ENCODE measurements around the gene KCNJ6. TPM values are rescaled to one million over a fixed set of nuclear protein-coding genes. Genes with fewer than 3 reads are reported as not detected.

Gene KCNJ6
- total and polyA plus RNA-seq, 2 of the 8 experiments (the other 6 are each of a cell fraction or from before 2014, with no cell fraction given): 0.51 to 1.2 TPM

DNA sequence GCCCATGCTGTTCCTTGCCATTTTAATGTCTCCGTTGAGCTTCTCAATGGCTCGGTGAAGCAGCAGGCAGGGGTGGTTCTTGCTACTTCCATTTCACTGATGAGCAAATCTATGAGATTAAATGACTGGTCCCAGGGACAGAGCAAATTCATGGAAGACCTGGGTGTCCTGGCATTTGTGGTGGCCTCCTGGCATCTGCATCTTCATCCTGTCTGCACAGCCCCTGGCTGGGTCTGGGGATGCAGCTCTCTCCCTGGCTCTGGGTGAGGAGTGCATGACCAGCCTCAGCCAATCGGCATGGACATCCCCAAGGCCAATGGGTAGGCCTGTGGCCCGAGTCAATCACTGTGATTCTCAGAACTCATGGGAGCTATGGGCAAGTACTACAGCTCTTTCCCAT lies 261.7 kb downstream of the KCNJ6 start:
- Histone ChIP-seq H4K8ac (ENCODE audit: extremely low read depth, insufficient read depth, low read length) (no peak overlapping the region), H2BK20ac (ENCODE audit: low read length) (no peak overlapping the region), H3K23ac (ENCODE audit: insufficient read length) (no peak overlapping the region), H3K4me3 (ENCODE audit: extremely low read depth in 1 of 4, insufficient read depth in 2 of 4, low read depth in 3 of 4, low read length in 4 of 4) (no peak overlapping the region), H3K23me2 (ENCODE audit: low read depth, low read length) (no peaks in the 10 kb centered on the region; the same call in 1 of the 2 replicates), H2AK5ac (ENCODE audit: low read depth, low read length) (no peak overlapping the region), H2BK120ac (replicated peaks; ENCODE audit: low read depth, low read length) (no peak overlapping the region), H2BK15ac (ENCODE audit: low read length) (no peak overlapping the region), H3K9ac (replicated peaks in 1 of 4; ENCODE audit: extremely low read depth in 1 of 4, low read depth in 3 of 4, low read length in 3 of 4) (no peak overlapping the region), H4K20me1 (replicated peaks in 1 of 2; ENCODE audit: control insufficient read depth in 1 of 2, insufficient read depth in 2 of 2, low read length in 2 of 2) (no peaks in the 10 kb centered on the region), H3K27me3 (replicated peaks in 1 of 4; ENCODE audit: control insufficient read depth in 3 of 4, extremely low read depth in 1 of 4, insufficient read depth in 3 of 4, low read length in 3 of 4) (no peaks in the 10 kb centered on the region), H3K4ac (replicated peaks; ENCODE audit: insufficient read length, low read depth, low read length) (no peak overlapping the region), H3K27ac (ENCODE audit: low read depth, low read length) (no peak overlapping the region), H3K4me1 (replicated peaks in 1 of 4; ENCODE audit: control insufficient read depth in 3 of 4, insufficient read depth in 4 of 4, low read length in 3 of 4) (no peaks in the 10 kb centered on the region), H3K79me2 (ENCODE audit: control insufficient read depth in 1 of 2, insufficient read depth in 2 of 2, low read length in 2 of 2) (no peaks in the 10 kb centered on the region), H4K5ac (ENCODE audit: insufficient read length, low read depth, low read length) (no peak overlapping the region), H2BK5ac (ENCODE audit: low read depth, low read length) (no peak overlapping the region), H3K79me1 (ENCODE audit: low read depth, low read length) (no peaks in the 10 kb centered on the region), H3K4me2 (ENCODE audit: insufficient read depth in 1 of 2, low read depth in 2 of 2, low read length in 2 of 2) (no peak overlapping the region), H3K9me3 (ENCODE audit: insufficient read depth in 2 of 2, low read depth in 1 of 2, low read length in 1 of 2) (no peaks in the 10 kb centered on the region; a peak in 1 of 4 replicates), H4K91ac (replicated peaks; ENCODE audit: insufficient read length, low read length) (peak overlapping the region; percentile 7), H3K56ac (replicated peaks; ENCODE audit: insufficient read length, low read depth, low read length) (no peak overlapping the region), H3K14ac (ENCODE audit: insufficient read length) (no peak overlapping the region), H2AFZ (ENCODE audit: low read length) (no peak overlapping the region), H3K36me3 (ENCODE audit: control insufficient read depth in 2 of 4, insufficient read depth in 4 of 4, low read length in 3 of 4) (no peaks in the 10 kb centered on the region), H3K18ac (ENCODE audit: extremely low read depth, low read length) (no peak overlapping the region), H2BK12ac (ENCODE audit: low read depth, low read length) (no peak overlapping the region)
- CTCF ChIA-PET (ENCODE audit: partially characterized antibody): interaction anchor here (0.6 to 1.8 kb wide), 2 partner anchors 11 to 1007 kb away, joined by 3 to 10 read pairs; no protein-coding TSS in a partner anchor
- POLR2A ChIA-PET (ENCODE audit: partially characterized antibody): interaction anchor here (1.0 kb wide), 1 partner anchor 11 kb away, joined by 3 read pairs; no protein-coding TSS in a partner anchor
- FAIRE-seq (no peak), DNase-seq (ENCODE audit: low read depth in 1 of 2, low spot score in 2 of 2) (no peak)
- TF ChIP-seq SIRT6 (IDR thresholded peaks at IDR 0.05; ENCODE audit: low read length) (no peak), ASH2L (IDR thresholded peaks at IDR 0.05; ENCODE audit: low read length) (no peak), HDAC6 (IDR thresholded peaks at IDR 0.05; ENCODE audit: low read depth, low read length) (no peak), CBX5 (IDR thresholded peaks at IDR 0.05; ENCODE audit: low read depth, low read length) (no peak), POLR2AphosphoS5 (IDR thresholded peaks at IDR 0.05; ENCODE audit: low read depth, low read length) (no peak), GTF2F1 (IDR thresholded peaks at IDR 0.05; ENCODE audit: borderline replicate concordance, low read depth, low read length) (no peak), TBP (IDR thresholded peaks at IDR 0.05; ENCODE audit: low read depth, low read length) (no peak), SP4 (IDR thresholded peaks at IDR 0.05; ENCODE audit: low read length) (no peak), CHD2 (IDR thresholded peaks at IDR 0.05; ENCODE audit: low read length) (no peak), NRF1 (IDR thresholded peaks at IDR 0.05; ENCODE audit: low read depth, low read length) (no peak), FOSL1 (IDR thresholded peaks at IDR 0.05; ENCODE audit: insufficient read depth, low read depth, low read length) (no peak), HDAC2 (IDR thresholded peaks at IDR 0.05; ENCODE audit: borderline replicate concordance in 1 of 2, low read depth in 2 of 2, low read length in 2 of 2) (no peak), SP1 (IDR thresholded peaks at IDR 0.05; ENCODE audit: low read depth, low read length) (no peak)
- TF ChIP-seq, protein P1, sequence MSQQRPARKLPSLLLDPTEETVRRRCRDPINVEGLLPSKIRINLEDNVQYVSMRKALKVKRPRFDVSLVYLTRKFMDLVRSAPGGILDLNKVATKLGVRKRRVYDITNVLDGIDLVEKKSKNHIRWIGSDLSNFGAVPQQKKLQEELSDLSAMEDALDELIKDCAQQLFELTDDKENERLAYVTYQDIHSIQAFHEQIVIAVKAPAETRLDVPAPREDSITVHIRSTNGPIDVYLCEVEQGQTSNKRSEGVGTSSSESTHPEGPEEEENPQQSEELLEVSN (IDR thresholded peaks at IDR 0.05): no peak
- TF ChIP-seq, protein P2, sequence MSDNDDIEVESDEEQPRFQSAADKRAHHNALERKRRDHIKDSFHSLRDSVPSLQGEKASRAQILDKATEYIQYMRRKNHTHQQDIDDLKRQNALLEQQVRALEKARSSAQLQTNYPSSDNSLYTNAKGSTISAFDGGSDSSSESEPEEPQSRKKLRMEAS (IDR thresholded peaks at IDR 0.05): no peak
- WGBS, 2 experiments (ENCODE audit: extremely low coverage in 1 of 2, insufficient coverage in 1 of 2, insufficient read length in 1 of 2, insufficient replicate concordance in 2 of 2, low coverage in 1 of 2, low lambda C conversion rate in 2 of 2, missing lambda C conversion rate in 1 of 2): 75% methylated on average over 4 of the region's 4 CpGs; no CpG with 5 or more reads in 1 of the 2 experiments
